Measurements from ENCODE around the gene MBP.

DNA sequence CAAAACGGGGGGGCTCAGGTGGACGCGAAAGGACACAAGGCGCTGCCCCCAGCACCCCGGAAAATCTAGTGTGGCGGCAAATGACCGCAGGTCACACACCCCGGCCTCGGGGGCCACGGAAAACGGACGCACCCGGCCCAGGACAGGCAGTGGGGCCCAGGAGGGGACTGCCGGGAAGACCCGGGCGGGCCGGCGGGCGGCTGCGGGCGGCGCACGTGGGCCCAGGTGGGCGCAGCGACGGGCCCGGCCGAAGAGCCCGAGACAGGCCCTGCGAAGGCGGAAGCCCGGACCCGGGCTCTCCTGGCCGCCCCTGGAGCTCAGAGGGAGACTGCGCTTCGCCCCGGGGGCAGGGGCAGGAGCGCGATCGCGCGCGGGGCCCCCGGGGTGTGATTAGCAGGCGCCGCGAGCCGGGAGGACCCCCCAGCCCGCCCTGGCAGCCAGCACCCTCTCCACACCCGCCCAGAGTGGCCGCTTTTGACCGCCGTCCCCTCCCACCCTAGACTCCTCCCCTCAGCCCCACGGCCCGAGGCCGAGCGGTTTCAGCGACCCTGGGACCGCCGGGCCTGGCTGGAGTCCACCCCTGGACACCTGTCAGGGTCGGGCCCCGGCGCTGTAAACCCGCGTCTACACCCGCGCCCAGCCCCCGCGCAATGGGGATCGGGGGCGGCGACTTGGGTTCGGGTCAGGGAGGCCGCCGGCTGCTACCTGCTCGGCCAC is 773 bp downstream of the MBP start:
- TF ChIP-seq, protein P1, sequence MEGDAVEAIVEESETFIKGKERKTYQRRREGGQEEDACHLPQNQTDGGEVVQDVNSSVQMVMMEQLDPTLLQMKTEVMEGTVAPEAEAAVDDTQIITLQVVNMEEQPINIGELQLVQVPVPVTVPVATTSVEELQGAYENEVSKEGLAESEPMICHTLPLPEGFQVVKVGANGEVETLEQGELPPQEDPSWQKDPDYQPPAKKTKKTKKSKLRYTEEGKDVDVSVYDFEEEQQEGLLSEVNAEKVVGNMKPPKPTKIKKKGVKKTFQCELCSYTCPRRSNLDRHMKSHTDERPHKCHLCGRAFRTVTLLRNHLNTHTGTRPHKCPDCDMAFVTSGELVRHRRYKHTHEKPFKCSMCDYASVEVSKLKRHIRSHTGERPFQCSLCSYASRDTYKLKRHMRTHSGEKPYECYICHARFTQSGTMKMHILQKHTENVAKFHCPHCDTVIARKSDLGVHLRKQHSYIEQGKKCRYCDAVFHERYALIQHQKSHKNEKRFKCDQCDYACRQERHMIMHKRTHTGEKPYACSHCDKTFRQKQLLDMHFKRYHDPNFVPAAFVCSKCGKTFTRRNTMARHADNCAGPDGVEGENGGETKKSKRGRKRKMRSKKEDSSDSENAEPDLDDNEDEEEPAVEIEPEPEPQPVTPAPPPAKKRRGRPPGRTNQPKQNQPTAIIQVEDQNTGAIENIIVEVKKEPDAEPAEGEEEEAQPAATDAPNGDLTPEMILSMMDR (IDR thresholded peaks at IDR 0.05; ENCODE audit: low read length) = no peak
- TF ChIP-seq EZH2 (IDR thresholded peaks at IDR 0.05; ENCODE audit: borderline replicate concordance, low read length) = no peak
